ENCODE data around the gene GALNTL6.

The GALNTL6 gene

GRCh38 chr4:172225457-172225856 is 412.3 kb downstream of the GALNTL6 start:
- no peak for DNase-seq (ENCODE audit: low read depth)

GRCh38 chr4:172232966-172233365 is 419.8 kb downstream of the GALNTL6 start:
- DNase-seq (ENCODE audit: low read depth), result no peak

- DNase-seq (ENCODE audit: low read depth), result no peak
Observed at GRCh38 chr4:172243551-172243950, 430.3 kb downstream of the GALNTL6 start.

GRCh38 chr4:172245516-172245915 is 432.3 kb downstream of the GALNTL6 start:
- DNase-seq (ENCODE audit: low read depth), result no peak

- no peak for DNase-seq (ENCODE audit: low read depth)
Observed at GRCh38 chr4:172253409-172253808, 440.2 kb downstream of the GALNTL6 start.

GRCh38 chr4:172256820-172257219 is 443.6 kb downstream of the GALNTL6 start:
- no peak for DNase-seq (ENCODE audit: low read depth)

GRCh38 chr4:172270397-172270796 is 457.2 kb downstream of the GALNTL6 start:
- DNase-seq (ENCODE audit: low read depth), result no peak

- DNase-seq (ENCODE audit: low read depth), result no peak
Observed at GRCh38 chr4:172287117-172287516, 473.9 kb downstream of the GALNTL6 start.

- no peak for DNase-seq (ENCODE audit: low read depth)
Observed at GRCh38 chr4:172305698-172306097, 492.5 kb downstream of the GALNTL6 start.

GRCh38 chr4:172308078-172308477 is 494.9 kb downstream of the GALNTL6 start:
- DNase-seq (ENCODE audit: low read depth), result no peak

GRCh38 chr4:172311682-172312081 is 498.5 kb downstream of the GALNTL6 start:
- DNase-seq (ENCODE audit: low read depth), result no peak

GRCh38 chr4:172323288-172323687 is 510.1 kb downstream of the GALNTL6 start:
- DNase-seq (ENCODE audit: low read depth), result no peak

GRCh38 chr4:172344308-172344938 is 531.2 kb downstream of the GALNTL6 start:
- DNase-seq (ENCODE audit: low read depth), result no peak

- no peak for DNase-seq (ENCODE audit: low read depth)
Observed at GRCh38 chr4:172348426-172348825, 535.2 kb downstream of the GALNTL6 start.

GRCh38 chr4:172352356-172352755 is 539.2 kb downstream of the GALNTL6 start:
- DNase-seq (ENCODE audit: low read depth), result no peak

- DNase-seq (ENCODE audit: low read depth), result no peak
Observed at GRCh38 chr4:172356016-172356415, 542.8 kb downstream of the GALNTL6 start.

GRCh38 chr4:172357006-172357540 is 543.9 kb downstream of the GALNTL6 start:
- DNase-seq (ENCODE audit: low read depth), result no peak

- DNase-seq (ENCODE audit: low read depth), result no peak
Observed at GRCh38 chr4:172362569-172362968, 549.4 kb downstream of the GALNTL6 start.

- no peak for DNase-seq (ENCODE audit: low read depth)
Observed at GRCh38 chr4:172369471-172369959, 556.3 kb downstream of the GALNTL6 start.

- DNase-seq (ENCODE audit: low read depth), result no peak
Observed at GRCh38 chr4:172377486-172378140, 564.4 kb downstream of the GALNTL6 start.

- DNase-seq (ENCODE audit: low read depth), result no peak
Observed at GRCh38 chr4:172379834-172380233, 566.6 kb downstream of the GALNTL6 start.

- DNase-seq (ENCODE audit: low read depth), result no peak
Observed at GRCh38 chr4:172390331-172390730, 577.1 kb downstream of the GALNTL6 start.

- no peak for DNase-seq (ENCODE audit: low read depth)
Observed at GRCh38 chr4:172392741-172393140, 579.5 kb downstream of the GALNTL6 start.
